ENCODE results near the gene CSNK1G1.

GRCh38 chr15:64287953-64288352 is 68.0 kb downstream of the CSNK1G1 start:
- TF ChIP-seq CTCF (IDR thresholded peaks at IDR 0.05) (no peak), POLR2A (IDR thresholded peaks at IDR 0.05) (no peak)
